GM20431 (cell line): ENCODE data around the gene KCNAB1.
"Not testable (repeated sequence)": the region's sequence is repeated elsewhere in the genome, so short reads cannot be mapped to it uniquely, and the experiment has no call there.

Experiments
- in situ Hi-C: fragments of 300-500 bp; cut with MseI, MboI; formaldehyde crosslinking; loops from one replicate; pipeline ENCODE4 v1.15.0; 2020; ENCODE audit warnings: low sequenced_read_pairs; ENCODE audit not compliant: unreplicated experiment

Gene KCNAB1

DNA sequence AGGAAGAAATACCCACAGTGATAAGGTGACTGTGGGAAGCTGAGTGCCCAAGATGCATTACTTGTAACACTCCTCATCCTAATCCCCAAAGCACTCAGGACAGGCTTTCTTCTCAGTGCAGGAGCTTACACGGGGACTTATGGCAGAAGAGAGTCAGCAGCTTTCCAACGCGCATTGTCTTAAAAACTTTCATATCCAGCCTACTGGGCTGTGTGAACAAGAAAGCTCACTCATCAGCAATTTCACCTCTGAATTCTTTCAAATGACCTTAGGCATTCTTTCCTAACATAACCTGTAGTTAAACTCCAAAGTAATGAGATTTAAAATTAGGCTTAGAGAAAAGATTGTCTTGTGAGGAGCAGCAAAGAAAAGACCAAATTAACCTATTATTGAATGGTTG, 132.3 kb downstream of the KCNAB1 start:
- in situ Hi-C loops, result no loop called here

DNA sequence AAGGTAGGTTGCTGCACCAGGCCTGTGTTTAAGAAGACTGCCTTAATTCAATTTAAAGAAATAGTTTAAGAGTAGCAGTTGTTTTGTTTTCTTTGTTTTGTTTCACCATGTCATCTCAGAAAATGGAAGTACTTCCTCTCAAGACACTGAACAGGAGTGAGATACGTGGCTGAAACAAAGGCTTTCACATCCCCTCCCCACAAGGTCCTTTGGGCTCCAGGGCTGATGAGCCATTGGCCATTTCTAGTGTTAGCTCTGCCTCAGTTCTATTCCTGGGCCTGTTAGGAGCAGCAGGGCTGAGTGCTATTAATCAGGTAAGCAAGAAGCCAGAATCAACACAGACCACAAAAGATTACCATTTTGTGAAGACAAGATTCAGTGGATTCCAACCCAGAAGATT, 132.8 kb downstream of the KCNAB1 start:
- in situ Hi-C loops, result no loop called here

DNA sequence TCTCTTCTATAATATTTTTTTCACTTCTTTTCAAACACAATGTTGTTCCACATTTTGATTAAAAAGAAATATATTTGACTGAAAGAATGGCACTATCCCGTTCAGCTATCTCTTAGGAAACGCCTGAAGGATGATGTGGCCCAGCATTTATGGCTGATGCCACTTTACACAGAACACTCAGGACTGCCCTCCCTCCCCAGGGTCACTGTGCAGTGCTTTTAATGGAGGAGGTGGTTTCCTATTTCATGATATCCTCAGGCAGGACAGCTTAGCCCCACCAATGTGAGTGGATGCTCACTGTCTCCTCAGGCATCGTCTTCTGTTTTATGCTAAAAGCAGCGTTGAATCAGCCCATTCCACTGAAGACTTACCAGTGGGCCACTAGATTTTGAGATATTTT, 135.9 kb downstream of the KCNAB1 start:
- in situ Hi-C loops, result no loop called here

DNA sequence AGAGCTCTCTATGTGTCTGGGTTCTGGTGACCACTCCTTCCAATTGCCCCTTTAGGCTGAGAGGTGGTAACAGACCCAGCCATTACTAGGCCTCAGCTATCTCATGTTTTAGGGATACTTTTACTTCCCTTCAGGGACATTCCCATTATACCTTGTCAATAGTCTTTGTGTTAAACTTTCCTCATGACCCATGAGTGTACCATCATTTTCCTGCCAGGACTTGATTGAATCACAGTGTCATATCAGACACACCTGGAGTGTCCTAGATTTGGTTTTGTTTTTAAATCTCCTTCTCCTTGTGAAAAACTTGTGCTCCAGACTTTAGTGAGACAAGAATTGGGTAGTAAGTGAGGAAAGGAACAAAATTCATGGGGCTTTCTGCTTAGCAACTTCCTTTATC, 136.6 kb downstream of the KCNAB1 start:
- in situ Hi-C loops, result no loop called here

DNA sequence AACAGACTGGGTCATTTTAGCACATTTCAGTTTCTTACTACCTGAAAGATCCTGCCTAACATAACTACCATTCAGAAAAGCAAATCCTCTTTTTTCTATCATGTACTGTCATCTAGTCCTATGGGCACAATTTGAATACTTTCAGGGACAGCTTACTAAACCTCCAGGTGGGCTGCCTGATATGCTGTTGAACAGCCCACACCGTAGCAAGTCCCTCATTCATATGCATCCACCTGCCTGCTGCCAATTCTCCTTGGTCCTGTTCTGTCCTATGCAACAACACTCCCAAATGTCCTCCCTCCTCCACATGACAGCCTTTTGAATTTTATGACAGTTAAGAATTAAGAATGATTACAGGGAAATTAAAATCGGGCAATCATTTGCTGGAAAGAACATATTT, 137.9 kb downstream of the KCNAB1 start:
- in situ Hi-C loops, result no loop called here

DNA sequence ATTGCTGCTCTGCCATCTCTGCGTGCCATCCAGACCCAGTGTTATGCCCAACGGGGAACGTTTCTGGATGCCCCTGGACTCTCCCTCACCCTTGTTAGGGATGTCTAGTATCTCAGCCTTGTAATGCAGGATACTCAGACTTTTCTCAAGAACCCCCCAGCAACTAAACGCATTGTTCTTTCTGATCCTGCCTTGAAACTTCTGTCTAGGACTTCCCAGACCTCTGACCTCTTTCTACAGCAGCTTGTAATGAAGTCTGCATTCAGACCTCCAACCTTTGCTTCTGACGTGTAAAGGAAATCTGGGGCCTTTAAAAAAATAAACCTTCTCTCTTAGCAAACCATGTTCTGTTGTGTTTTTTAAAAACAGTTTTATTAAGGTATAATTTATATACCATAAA, 139.5 kb downstream of the KCNAB1 start:
- in situ Hi-C loops, result no loop called here

DNA sequence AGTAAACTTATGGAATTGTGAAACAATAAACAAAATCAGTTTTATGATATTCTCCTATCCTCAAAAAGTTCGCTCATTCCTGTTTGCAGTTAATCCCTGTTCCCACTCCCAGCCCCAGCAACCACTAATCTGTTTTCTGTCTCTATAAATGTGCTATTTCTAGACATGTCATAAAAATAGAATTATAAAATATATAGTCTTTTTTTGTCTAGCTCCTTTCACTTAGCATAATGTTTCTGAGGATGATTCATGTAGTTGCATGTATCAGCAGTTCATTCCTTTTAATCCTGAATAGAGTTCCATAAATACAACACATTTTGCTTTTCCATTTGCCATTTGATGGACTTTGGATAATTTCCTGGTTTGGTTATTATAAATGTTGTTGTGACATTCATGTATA, 140.0 kb downstream of the KCNAB1 start:
- in situ Hi-C loops, result no loop called here

DNA sequence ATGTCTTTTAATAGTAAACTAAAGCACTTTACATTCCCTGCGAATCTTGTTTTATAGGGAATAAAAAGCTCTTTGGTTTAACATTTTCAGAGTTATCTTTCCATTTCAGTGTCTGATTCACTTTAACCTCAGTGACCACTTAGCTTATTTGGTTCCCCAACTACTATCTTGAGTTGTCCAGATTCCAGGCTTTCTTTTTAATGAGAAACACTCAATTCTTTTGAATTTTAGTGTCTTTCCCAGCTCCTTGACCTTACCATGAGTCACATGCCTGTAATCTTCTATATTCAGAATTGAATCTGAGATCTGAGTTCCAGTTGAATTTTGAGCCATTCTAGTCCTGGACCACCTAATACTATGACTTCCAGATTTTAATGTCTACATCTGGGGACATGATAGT, 144.4 kb downstream of the KCNAB1 start:
- in situ Hi-C loops, result no loop called here

DNA sequence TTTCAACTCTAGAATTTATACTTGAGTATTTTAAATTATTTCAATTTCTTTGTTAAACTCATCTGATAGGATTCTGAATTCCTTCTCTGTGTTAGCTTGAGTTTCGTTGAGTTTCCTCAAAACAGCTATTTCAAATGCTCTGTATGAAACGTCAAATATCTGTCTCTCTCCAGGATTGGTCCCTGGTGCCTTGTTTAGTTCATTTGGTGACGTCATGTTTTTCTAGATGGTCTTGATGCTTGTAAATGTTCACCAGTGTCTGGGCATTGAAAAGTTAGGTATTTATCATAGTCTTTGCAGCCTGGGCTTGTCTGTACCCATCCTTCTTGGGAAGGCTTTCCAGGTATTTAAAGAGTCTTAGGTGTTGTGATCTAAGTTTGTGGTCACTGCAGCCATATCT, 151.1 kb downstream of the KCNAB1 start:
- in situ Hi-C loops, result no loop called here

DNA sequence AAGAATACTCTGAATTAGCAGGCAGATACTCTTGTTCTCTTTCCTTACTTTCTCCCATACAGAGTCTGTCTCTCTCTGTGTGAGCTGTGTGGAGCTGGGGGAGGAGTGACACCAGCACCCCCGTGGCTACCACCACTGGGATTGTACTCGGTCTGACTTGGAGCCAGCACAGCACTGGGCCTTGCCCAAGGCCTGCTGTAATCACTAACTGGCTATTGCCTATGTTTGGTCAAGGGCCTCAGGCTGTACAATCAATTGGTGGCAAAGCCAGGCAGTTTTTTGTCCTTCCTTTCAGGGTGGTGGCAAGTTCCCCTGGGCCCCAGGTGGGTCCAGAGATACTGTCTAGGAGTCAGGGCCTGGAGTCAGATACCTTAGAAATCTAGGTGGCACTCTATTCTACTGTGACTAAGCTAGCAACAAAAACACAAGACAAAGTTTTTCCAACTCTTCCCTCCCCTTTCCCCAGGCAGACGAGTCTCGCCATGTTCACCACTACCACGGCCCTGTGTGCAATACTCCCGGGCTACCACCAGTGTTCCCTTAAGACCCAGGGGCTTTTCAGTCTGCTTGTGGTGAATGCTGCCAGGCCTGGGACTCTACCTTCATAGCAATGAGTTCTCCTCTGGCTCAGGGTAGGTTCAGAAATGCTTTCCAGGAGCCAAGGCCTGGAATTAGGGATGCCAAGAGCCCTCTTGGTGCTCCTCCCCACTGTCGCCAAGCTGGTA, 151.8 kb downstream of the KCNAB1 start:
- in situ Hi-C loops, result no loop called here

DNA sequence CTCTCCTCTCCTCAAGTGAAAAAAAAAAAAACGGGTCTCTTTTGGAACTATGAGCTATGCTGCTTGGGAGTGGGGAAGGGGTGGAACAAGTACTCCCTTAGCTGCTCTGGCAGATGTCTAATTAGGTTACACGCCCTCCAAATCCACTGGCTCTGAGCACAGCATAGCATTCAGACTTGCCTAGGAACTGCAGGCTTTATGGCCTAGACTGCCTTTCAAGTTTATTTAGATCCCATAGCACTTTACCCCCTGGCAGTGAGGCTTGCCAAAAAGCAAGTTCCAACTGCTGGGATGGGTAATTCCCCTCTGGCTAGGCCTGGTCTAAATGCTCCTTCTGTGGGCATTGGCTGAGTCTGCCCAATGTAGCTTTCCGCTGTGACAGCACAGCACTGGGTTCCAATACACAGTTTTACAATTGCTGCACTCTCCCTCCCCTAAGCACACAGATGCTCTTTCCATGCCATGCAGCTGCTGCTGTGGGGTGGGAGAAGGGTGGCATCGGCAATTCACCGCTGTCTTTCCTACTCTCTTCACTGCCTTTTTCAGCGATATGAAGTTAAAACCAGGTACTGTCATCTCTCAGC, 152.8 kb downstream of the KCNAB1 start:
- in situ Hi-C loops, result no loop called here

DNA sequence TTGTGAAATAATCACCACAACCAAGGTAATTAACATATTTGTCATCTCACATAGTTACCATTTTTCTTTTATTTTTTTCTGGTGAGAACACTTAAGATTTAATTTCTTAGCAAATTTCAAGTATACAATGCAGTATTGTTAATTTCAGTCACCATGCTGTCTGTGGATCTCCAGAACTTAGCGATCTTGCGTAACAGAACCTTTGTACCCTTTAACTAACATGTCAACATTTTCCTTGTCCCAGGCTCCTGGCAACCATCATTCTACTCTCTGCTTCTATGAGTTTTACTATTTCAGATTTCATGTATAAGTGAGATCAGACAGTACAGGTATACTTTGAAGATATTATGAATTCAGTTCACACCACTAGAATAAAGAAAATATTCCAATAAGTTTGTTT, 154.4 kb downstream of the KCNAB1 start:
- in situ Hi-C loops, result no loop called here

DNA sequence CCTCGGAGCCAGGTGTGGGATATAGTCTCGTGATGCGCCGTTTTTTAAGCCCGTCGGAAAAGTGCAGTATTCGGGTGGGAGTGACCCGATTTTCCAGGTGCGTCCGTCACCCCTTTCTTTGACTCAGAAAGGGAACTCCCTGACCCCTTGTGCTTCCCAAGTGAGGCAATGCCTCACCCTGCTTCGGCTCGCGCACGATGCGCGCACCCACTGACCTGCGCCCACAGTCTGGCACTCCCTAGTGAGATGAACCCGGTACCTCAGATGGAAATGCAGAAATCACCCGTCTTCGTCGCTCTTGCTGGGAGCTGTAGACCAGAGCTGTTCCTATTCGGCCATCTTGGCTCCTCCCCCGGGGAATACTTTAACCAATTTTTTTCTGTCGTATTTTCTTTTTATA, 164.3 kb downstream of the KCNAB1 start:
- in situ Hi-C loops, result not testable (repeated sequence)

DNA sequence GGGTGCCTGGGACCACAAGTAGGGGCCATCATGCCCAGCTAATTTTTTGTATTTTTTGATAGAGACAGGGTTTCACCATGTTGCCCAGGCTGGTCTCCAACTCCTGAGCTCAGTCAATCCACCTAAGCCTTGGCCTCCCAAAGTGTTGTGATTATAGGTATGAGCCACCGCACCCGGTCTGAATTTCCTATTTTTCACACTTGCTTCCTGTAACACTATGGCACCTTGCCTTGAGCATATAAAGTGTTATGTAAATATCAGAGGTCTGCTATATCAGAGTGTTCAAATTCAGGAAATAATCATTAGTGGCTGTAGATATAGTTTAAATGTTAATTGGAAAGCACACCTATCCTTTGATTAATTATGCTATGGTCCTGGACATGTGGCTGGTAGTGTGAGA, 165.2 kb downstream of the KCNAB1 start:
- in situ Hi-C loops, result no loop called here

DNA sequence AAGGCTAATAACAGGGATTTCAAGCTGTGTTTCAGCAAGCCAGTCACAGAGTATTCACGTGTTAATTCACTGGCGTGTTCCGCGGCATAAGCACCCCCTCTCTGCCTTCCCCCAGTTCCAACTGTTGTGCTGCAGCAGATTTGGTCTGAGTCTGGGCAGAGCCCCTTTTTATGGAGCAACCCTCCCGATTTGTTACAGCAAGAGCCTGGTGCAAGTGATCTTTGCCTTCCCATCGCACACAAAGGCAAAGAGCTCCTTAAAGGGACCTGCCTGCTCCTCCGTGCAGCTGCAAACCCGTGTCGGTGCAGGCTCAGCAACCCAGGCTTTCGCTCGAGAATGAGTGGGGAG, 170.5 kb downstream of the KCNAB1 start:
- in situ Hi-C loops, result no loop called here

DNA sequence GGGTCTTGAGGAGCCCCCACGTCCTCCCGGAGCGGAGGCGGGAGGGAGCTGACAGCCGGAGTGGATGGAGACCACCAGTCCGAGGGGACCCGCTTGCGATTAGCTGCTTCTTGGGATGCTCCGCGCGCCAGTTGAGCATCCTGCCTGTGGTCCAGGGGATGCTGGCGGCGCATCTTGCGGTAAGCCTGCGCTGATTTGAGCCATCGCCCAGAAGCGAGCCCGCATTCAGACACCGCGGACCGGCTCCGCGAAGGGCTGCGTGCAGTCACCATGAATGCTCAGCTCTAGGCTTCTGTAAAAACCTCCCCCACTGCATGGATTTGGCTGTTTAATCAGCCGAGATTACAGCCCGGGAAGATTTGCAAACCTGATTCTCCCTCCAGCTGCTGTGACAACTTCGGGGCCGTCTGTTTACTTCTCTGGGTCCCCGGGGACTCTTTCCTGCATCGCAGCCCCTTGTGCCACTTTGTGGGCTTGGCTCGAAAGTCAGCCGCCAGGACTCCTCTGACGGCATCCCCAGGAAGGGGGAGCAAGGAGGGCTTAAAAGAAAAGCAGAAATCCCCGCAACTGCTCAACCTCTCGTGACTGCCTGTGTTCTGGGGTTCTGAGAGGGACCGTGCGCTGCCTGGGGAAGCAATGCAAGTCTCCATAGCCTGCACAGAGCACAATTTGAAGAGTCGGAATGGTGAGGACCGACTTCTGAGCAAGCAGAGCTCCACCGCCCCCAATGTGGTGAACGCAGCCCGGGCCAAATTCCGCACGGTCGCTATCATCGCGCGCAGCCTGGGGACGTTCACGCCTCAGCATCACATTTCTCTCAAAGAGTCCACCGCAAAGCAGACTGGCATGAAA, 171.1 kb downstream of the KCNAB1 start:
- in situ Hi-C loops, result no loop called here

DNA sequence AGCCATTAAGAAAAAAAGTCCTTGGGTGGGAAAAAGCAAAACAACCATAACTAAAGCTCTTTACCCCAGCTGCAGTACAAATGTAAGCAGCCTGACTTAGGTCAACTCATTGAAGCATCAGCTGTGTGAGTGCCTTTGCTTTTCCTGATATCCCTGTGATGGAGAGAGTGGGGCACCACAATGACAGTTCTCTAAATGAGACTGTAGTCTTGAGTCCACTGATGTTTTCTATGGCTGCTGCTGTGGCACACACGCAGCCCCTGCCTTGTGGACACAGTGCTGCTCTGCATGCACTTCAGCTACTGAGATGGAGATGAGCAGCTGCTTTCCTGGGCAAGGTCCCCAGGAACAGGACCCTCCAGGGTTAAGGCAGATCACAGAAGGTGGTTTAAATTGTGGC, 173.2 kb downstream of the KCNAB1 start:
- in situ Hi-C loops, result no loop called here

DNA sequence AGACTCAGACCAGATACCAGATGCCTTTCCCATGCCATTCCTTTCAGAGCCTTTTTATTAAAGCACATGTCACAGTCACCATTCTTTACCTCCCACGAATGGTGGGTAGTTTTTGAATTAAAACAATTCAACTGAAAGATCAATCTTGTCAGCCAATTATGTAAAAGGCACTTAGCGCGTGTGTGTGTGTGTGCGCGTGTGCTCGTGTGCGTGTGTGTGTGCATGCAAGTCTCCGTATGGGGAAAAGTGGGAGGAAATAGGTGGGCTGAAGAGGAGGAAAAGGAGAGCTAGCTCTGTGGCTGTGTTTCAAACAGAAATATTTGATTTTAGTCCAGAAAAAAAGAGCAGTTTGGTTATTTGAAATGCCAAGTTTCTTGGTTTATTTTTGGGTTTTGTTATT, 177.2 kb downstream of the KCNAB1 start:
- in situ Hi-C loops, result no loop called here

DNA sequence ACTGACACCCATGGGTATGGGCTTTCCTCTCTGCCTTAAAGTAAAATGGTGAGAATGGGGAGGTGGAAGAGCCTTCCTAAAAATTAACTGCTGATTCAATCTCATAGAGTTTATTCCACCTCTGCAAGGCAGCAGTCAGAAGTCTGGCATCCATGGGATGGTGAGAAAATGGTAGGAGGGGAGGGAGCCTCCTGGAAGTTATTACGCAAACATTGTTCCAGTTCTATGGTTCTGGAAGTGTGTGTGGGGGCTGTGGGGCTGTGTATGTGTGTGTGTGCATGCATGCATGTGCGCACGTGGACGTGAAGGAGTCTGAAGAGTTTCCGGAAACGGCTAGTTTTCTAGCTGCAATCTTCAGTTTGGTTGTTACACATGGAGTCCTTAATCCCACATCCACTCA, 177.6 kb downstream of the KCNAB1 start:
- in situ Hi-C loops, result no loop called here

DNA sequence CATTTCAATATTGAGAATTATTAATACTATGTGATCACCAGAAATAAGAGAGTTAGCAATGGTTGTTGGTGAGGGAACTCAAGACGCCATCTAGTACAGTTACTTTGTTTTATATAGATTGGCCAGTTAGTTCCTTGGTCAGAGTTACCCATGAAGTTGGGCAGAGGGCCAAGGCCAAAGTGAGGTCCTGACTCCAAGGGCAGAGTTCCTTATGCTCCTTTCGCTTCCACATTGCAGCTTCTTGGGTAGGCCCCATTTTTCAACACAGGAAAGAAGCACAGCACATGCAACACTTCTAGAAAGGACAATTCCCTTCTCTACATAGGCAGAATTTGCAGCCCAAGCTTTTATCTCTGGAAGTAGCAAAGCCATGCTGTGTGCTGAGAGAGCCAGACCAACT, 178.6 kb downstream of the KCNAB1 start:
- in situ Hi-C loops, result no loop called here

DNA sequence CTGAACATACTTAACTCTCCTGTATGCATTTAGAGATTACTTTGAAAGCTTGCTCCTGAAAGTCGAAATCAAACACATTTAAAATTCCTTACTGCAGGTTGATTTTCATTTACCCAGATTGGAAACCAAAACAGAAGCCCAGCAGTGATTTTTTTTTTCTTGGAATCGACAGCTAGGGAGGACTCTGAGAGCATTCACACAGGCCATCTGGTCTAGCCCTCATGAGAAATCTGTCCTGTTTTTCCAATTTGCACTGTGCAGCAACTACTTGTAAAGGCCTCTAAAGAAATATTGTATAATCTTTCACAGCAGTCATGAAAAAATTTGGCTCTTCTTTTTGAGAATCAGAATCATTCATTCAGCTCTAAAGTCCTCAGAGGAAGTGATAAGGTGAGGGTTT, 179.2 kb downstream of the KCNAB1 start:
- in situ Hi-C loops, result no loop called here
